ENCODE data around the gene LARGE1.

The LARGE1 gene

GRCh38 chr22:33817512-33818127 lies 102.7 kb downstream of the LARGE1 start:
- DNase-seq (ENCODE audit: low spot score): no peak

GRCh38 chr22:33812360-33812977 lies 107.8 kb downstream of the LARGE1 start:
- DNase-seq (ENCODE audit: low spot score): no peak

- no peak for DNase-seq (ENCODE audit: low spot score)
Measured at GRCh38 chr22:33811686-33812085, 108.6 kb downstream of the LARGE1 start.

GRCh38 chr22:33811208-33811607 lies 109.1 kb downstream of the LARGE1 start:
- no peak for DNase-seq (ENCODE audit: low spot score)

- DNase-seq (ENCODE audit: low spot score): no peak
Measured at GRCh38 chr22:33807470-33807869, 112.8 kb downstream of the LARGE1 start.

GRCh38 chr22:33806191-33806590 lies 114.1 kb downstream of the LARGE1 start:
- no peak for DNase-seq (ENCODE audit: low spot score)

GRCh38 chr22:33803371-33804282 lies 116.6 kb downstream of the LARGE1 start:
- no peak for DNase-seq (ENCODE audit: low spot score)

- DNase-seq (ENCODE audit: low spot score): no peak
Measured at GRCh38 chr22:33798401-33798800, 121.9 kb downstream of the LARGE1 start.

GRCh38 chr22:33796494-33796893 lies 123.8 kb downstream of the LARGE1 start:
- DNase-seq (ENCODE audit: low spot score): no peak

GRCh38 chr22:33793475-33793874 lies 126.8 kb downstream of the LARGE1 start:
- no peak for DNase-seq (ENCODE audit: low spot score)

GRCh38 chr22:33792832-33793231 lies 127.4 kb downstream of the LARGE1 start:
- DNase-seq (ENCODE audit: low spot score): no peak

- DNase-seq (ENCODE audit: low spot score): no peak
Measured at GRCh38 chr22:33789690-33790253, 130.5 kb downstream of the LARGE1 start.

GRCh38 chr22:33788927-33789326 lies 131.3 kb downstream of the LARGE1 start:
- DNase-seq (ENCODE audit: low spot score): no peak

GRCh38 chr22:33787645-33788456 lies 132.4 kb downstream of the LARGE1 start:
- DNase-seq (ENCODE audit: low spot score): no peak

GRCh38 chr22:33786149-33786548 lies 134.1 kb downstream of the LARGE1 start:
- no peak for DNase-seq (ENCODE audit: low spot score)

GRCh38 chr22:33785283-33785968 lies 134.8 kb downstream of the LARGE1 start:
- DNase-seq (ENCODE audit: low spot score): no peak

GRCh38 chr22:33781411-33781810 lies 138.9 kb downstream of the LARGE1 start:
- no peak for DNase-seq (ENCODE audit: low spot score)

GRCh38 chr22:33780531-33781136 lies 139.6 kb downstream of the LARGE1 start:
- DNase-seq (ENCODE audit: low spot score): no peak

- no peak for DNase-seq (ENCODE audit: low spot score)
Measured at GRCh38 chr22:33779243-33779642, 141.0 kb downstream of the LARGE1 start.

- no peak for DNase-seq (ENCODE audit: low spot score)
Measured at GRCh38 chr22:33776491-33776890, 143.8 kb downstream of the LARGE1 start.

GRCh38 chr22:33774781-33775180 lies 145.5 kb downstream of the LARGE1 start:
- DNase-seq (ENCODE audit: low spot score): no peak
